Measurements from ENCODE around the gene LRRC41.
"Not testable (repeated sequence)": the region's sequence is repeated elsewhere in the genome, so short reads cannot be mapped to it uniquely, and the experiment has no call there.

LRRC41 gene

GRCh38 chr1:46243831-46244230 is 59.6 kb downstream of the LRRC41 start:
- DNase-seq, result not testable (repeated sequence)

- no peak for DNase-seq
These were observed 60.5 kb downstream of the LRRC41 start for GRCh38 chr1:46242918-46243317.

GRCh38 chr1:46241733-46242132 is 61.7 kb downstream of the LRRC41 start:
- not testable (repeated sequence) for DNase-seq

GRCh38 chr1:46238865-46239264 is 64.6 kb downstream of the LRRC41 start:
- DNase-seq, result not testable (repeated sequence)

- no peak for DNase-seq
These were observed 66.5 kb downstream of the LRRC41 start for GRCh38 chr1:46236882-46237281.

- DNase-seq, result not testable (repeated sequence)
These were observed 72.2 kb downstream of the LRRC41 start for GRCh38 chr1:46231231-46231630.

Data from NCI-H1436 treated with DMSO at 0.1 percent for 48 hours (cell line).